IPS-20b (cell line): Measurements from ENCODE around the gene KIAA0930.

Experiments
- H3K27ac ChIP-seq: one replicate; pipeline ENCODE4 v1.5.1; 2013; ENCODE audit warnings: low read length
- H3K27me3 ChIP-seq: 2 replicates; pipeline ENCODE4 v1.6.1; 2013; ENCODE audit warnings: mild to moderate bottlenecking, low read length, inconsistent platforms; ENCODE audit not compliant: insufficient read depth
- H3K36me3 ChIP-seq: 2 replicates; pipeline ENCODE4 v1.6.1; 2013; ENCODE audit warnings: low read depth, mild to moderate bottlenecking, inconsistent platforms, low read length, moderate library complexity; ENCODE audit not compliant: insufficient read depth
- H3K4me1 ChIP-seq: 2 replicates; pipeline ENCODE4 v1.6.1; 2013; ENCODE audit warnings: mild to moderate bottlenecking, control low read depth, inconsistent platforms, low read length, moderate library complexity; ENCODE audit not compliant: insufficient read depth
- H3K4me3 ChIP-seq: 2 replicates; pipeline ENCODE4 v1.5.1; 2013; ENCODE audit warnings: mild to moderate bottlenecking, low read length, inconsistent platforms
- H3K9ac ChIP-seq: 2 replicates; pipeline ENCODE4 v1.6.1; 2013; ENCODE audit warnings: low read depth, mild to moderate bottlenecking, inconsistent platforms, low read length, moderate library complexity
- H3K9me3 ChIP-seq: 2 replicates; pipeline ENCODE4 v1.6.1; 2013; ENCODE audit warnings: mild to moderate bottlenecking, low read depth, low read length, inconsistent platforms; ENCODE audit not compliant: insufficient read depth

KIAA0930 gene

DNA sequence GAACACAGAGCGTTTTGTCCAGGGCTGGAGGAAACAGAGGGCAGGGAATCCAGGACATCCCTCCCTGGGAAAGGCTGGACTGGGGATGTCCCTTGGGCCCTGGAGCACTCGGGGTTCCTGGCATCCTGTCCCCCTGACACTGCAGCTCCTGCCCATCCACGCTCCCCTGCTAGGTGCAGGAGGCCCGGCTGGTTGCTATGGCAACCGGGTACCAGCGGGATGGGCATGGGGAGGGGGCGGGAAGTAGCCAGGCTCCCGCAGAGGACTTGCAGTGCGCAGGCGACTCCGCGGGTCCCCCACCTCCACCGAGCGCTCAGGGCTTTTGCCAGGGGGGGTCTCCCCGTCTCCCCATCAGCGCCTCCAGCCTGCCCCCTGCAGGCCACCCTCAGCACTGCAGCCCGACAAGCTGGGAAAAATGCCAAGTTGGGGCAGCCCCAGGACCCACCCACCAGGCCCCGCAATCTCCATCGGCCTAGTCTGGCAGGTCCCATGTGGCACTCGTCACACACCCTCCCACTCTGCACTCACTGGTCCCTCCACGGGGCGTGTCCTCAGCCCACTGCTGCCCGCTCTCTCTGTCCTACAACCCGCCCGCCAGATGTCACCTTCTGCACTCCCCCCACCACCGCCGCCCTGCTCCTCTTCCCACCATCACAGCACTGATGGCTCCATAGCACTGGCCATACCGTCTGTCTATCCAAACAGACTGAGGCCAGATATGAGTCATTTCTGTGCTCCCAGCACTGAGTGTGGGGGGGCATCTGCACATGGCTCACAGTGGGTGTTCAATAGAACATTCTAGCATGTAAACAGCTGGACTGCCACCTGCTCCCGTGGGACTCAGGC, 31.5 kb downstream of the KIAA0930 start:
- H3K4me1 ChIP-seq = peaks cover 10% of the 10 kb centered on the region
- H3K27ac ChIP-seq = no peak overlapping the region
- no peak overlapping the region for H3K4me3 ChIP-seq
- H3K27me3 ChIP-seq = no peaks in the 10 kb centered on the region
- H3K9me3 ChIP-seq = no peaks in the 10 kb centered on the region
- H3K36me3 ChIP-seq = no peaks in the 10 kb centered on the region
- no peak overlapping the region for H3K9ac ChIP-seq

GRCh38 chr22:45208696-45208992, 32.0 kb downstream of the KIAA0930 start:
- Histone ChIP-seq H3K36me3 (no peaks in the 10 kb centered on the region), H3K4me1 (peaks cover 10% of the 10 kb centered on the region)

DNA sequence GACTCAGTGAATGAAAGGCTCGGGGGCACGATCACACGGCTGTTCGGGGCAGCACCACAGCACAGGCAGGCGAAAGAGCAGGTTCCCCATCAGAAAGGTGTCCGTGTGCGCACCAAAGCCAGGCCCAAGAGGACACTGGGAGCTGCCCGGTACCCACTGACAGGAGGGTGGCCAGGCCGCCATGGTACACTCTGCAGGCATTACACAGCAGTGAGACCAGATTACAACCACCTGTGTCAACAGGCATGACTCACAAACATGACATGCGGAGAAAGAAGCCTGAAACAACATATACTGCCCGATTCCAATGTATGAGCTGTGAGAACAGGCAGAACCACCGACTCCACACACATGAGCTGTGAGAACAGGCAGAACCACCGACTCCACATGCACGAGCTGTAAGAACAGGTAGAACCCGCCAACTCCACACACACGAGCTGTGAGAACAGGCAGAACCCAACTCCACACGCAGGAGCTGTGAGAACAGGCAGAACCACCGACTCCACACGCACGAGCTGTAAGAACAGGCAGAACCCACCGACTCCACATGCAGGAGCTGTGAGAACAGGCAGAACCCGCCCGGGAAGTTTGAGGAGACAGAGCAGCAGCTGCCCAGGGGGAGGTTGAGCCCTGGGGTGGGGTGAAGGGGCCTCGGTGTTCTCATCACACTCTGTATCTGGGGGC, 32.6 kb downstream of the KIAA0930 start:
- Histone ChIP-seq H3K27ac (no peak overlapping the region), H3K27me3 (no peaks in the 10 kb centered on the region), H3K4me1 (peaks cover 10% of the 10 kb centered on the region), H3K9ac (no peak overlapping the region), H3K36me3 (no peaks in the 10 kb centered on the region), H3K9me3 (no peaks in the 10 kb centered on the region), H3K4me3 (no peak overlapping the region)

More at GRCh38 chr22:45208696-45208992, 32.0 kb downstream of the KIAA0930 start:
- no peak overlapping the region for H3K4me3 ChIP-seq
- no peaks in the 10 kb centered on the region for H3K27me3 ChIP-seq
- no peak overlapping the region for H3K9ac ChIP-seq
- H3K27ac ChIP-seq = no peak overlapping the region
- no peaks in the 10 kb centered on the region for H3K9me3 ChIP-seq

GRCh38 chr22:45207533-45207932, 33.2 kb downstream of the KIAA0930 start:
- Histone ChIP-seq H3K4me1 (peaks cover 6% of the 10 kb centered on the region), H3K9ac (no peak overlapping the region), H3K4me3 (no peak overlapping the region), H3K36me3 (no peaks in the 10 kb centered on the region), H3K27ac (no peak overlapping the region), H3K9me3 (no peaks in the 10 kb centered on the region), H3K27me3 (no peaks in the 10 kb centered on the region)

GRCh38 chr22:45206233-45206632, 34.5 kb downstream of the KIAA0930 start:
- Histone ChIP-seq H3K4me3 (no peak overlapping the region), H3K9ac (no peak overlapping the region), H3K36me3 (no peaks in the 10 kb centered on the region), H3K27me3 (no peaks in the 10 kb centered on the region), H3K9me3 (no peaks in the 10 kb centered on the region), H3K27ac (no peak overlapping the region), H3K4me1 (no peaks in the 10 kb centered on the region)

- Histone ChIP-seq H3K4me3 (no peak overlapping the region), H3K9me3 (no peaks in the 10 kb centered on the region), H3K27ac (no peak overlapping the region), H3K36me3 (no peaks in the 10 kb centered on the region), H3K4me1 (no peaks in the 10 kb centered on the region), H3K27me3 (no peaks in the 10 kb centered on the region), H3K9ac (no peak overlapping the region)
These were observed 35.3 kb downstream of the KIAA0930 start for GRCh38 chr22:45205276-45205925.

- H3K4me1 ChIP-seq = no peaks in the 10 kb centered on the region; the same call in 1 of the 2 replicates
- no peaks in the 10 kb centered on the region for H3K9me3 ChIP-seq
- H3K9ac ChIP-seq = no peak overlapping the region
- no peaks in the 10 kb centered on the region for H3K27me3 ChIP-seq
- H3K27ac ChIP-seq = no peak overlapping the region
- H3K4me3 ChIP-seq = no peak overlapping the region
- H3K36me3 ChIP-seq = no peaks in the 10 kb centered on the region
These were observed 35.9 kb downstream of the KIAA0930 start for GRCh38 chr22:45204819-45205218.

DNA sequence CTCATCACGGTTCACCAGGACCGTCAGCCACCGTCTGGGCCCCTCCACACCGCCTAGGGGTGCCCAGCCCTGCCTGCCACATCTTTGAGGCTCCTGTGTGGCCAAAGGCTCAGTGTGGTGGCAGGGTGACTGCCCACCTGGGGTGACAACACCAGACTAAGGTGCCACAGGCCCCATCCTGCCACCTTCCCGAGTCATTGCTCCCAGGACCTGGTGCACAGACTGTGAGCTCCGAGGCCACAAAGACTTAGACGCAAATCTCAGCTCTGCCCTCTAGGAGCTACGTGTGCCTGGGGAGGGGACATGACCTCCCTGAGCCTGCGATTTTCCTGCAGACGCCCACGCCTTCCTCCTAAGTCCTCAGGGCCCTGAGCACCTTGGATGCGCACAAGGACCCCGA, 36.5 kb downstream of the KIAA0930 start:
- H3K36me3 ChIP-seq = peaks cover 4% of the 10 kb centered on the region; the same call in 1 of the 2 replicates
- no peak overlapping the region for H3K9ac ChIP-seq

GRCh38 chr22:45203150-45203951, 37.3 kb downstream of the KIAA0930 start:
- Histone ChIP-seq H3K27me3 (no peaks in the 10 kb centered on the region), H3K4me1 (no peaks in the 10 kb centered on the region; the same call in 1 of the 2 replicates), H3K9me3 (no peaks in the 10 kb centered on the region), H3K36me3 (peaks cover 8% of the 10 kb centered on the region; the same call in 1 of the 2 replicates), H3K9ac (no peak overlapping the region), H3K27ac (no peak overlapping the region), H3K4me3 (no peak overlapping the region)

More for the DNA sequence above, 36.5 kb downstream of the KIAA0930 start:
- Histone ChIP-seq H3K4me1 (no peaks in the 10 kb centered on the region; the same call in 1 of the 2 replicates), H3K4me3 (no peak overlapping the region), H3K9me3 (no peaks in the 10 kb centered on the region), H3K27me3 (no peaks in the 10 kb centered on the region), H3K27ac (no peak overlapping the region)

DNA sequence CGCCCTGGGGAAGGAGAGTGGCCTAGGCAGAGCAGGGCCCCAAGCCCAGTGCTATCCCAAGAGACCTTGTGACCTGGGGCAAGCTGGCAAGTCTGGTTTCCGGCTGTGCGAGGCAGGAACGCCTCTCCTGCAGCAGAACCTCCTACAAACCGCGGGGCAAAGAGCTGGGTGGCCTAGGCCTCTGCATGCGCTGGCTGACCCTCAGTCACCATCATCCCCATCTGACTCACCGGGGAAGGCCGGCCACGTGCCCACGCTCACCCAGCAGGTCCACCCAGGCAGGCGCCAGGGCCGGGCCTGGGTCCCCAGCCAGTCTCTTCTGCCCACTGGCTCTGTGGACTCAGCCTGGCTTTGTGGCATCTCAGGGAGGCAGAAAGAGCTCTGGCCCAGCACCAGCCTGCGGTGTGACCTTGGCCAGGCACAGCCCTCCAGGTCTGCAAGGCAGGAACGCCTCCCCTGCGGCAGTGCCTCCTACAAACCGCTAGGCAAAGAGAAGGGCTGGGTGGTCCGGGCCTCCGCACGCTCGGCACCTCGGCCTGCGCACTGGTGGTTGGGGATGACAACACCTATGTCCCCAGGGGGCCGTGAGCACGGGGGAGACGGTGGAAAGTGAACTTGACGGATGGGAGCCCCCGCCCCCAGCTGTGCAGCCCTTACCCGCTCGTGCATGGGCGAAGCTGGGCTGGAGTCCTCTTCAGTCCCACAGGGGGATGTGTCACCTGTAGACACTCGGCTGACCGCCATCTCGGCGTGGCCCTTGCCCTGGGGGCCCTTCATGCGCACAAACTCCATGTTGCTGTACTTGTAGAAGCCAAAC, 38.2 kb downstream of the KIAA0930 start:
- no peaks in the 10 kb centered on the region for H3K27me3 ChIP-seq
- no peak overlapping the region for H3K9ac ChIP-seq
- H3K36me3 ChIP-seq = peaks cover 13% of the 10 kb centered on the region
- H3K4me3 ChIP-seq = no peak overlapping the region
- no peak overlapping the region for H3K27ac ChIP-seq
- no peaks in the 10 kb centered on the region for H3K9me3 ChIP-seq
- H3K4me1 ChIP-seq = no peaks in the 10 kb centered on the region; the same call in 1 of the 2 replicates
